ENCODE measurements around the gene HIP1R. TPM values are rescaled to one million over a fixed set of nuclear protein-coding genes. Genes with fewer than 3 reads are reported as not detected.

HIP1R gene
- total and polyA plus RNA-seq, 2 experiments from 2014 or later, result 8.0 to 22.1 TPM

DNA sequence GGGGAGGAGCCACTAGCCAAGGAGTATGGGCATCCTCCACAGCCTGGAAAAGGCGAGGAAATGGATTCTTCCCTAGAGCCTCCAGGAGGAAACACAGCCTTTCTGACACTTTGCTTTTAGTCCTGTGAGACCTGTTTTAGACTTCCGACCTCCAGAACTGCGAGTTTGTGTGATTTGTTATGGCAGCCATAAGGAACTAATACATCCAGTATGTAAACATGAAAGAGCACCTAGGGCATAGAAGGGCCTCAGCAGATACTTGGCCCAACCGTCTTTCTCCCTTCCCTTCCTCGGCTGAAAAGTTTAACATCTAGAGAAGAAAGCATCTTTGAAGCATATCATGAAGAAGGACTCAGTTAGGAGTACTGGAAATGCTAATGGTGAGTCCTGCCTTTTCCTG lies 3.6 kb downstream of the HIP1R start (continued):
- TF ChIP-seq CREB1 (CRISPR knock-in tag; IDR thresholded peaks at IDR 0.05; ENCODE audit: low read depth) (no peak), ZNF114 (CRISPR knock-in tag; IDR thresholded peaks at IDR 0.05) (no peak)

DNA sequence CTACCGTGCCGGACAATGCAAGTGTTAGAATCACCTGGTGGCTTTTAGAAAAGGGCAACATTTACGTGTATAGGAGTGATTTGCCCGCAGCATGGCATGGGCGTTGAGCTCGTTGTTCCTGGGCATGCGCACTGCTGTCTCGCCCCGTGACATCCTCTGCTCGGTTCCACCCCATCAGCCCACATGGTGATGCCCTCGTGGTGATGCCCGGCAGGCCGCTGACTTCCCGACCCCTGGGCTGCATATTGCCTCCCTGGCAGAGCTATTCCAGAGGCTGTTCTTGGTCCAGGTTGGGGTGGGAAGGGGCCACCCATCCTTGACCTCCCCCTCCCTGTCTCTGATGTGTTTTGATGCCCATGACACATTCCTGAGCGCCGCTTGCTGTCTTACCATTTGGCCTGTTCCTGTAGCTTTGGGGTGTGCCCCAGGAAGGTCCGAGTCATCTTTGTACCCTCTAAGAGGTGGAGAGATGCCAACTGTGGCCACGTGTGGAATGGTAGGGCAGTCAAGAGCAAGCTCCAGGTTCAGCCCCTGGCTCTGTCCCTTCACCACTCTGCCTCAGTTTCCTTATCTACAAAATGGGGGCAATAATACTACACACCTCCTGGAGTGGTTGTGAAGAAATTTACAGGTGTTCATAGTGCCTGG lies 4.8 kb downstream of the HIP1R start:
- DNase-seq (ENCODE audit: low spot score) (no peak), ATAC-seq (no peak)
- Mint-ChIP-seq H3K4me3 (no peak overlapping the region), H3K9me3 (no peaks in the 10 kb centered on the region), H3K27ac (no peak overlapping the region), H3K27me3 (ENCODE audit: insufficient read depth, low read depth, poor library complexity) (peaks cover 42% of the 10 kb centered on the region), H3K36me3 (ENCODE audit: low read depth) (no peaks in the 10 kb centered on the region; the same call in 2 of the 3 replicates), H3K4me1 (peaks cover 34% of the 10 kb centered on the region)
- Histone ChIP-seq H3K9me2 (ENCODE audit: insufficient read depth) (no peaks in the 10 kb centered on the region), H3K4me2 (no peak overlapping the region), H4K20me1 (replicated peaks; ENCODE audit: insufficient read depth) (peaks cover 26% of the 10 kb centered on the region), H3K4me3 (no peak overlapping the region), H3K27me3 (ENCODE audit: insufficient read depth) (peaks cover 29% of the 10 kb centered on the region), H3K4me1 (ENCODE audit: insufficient read depth) (peaks cover 16% of the 10 kb centered on the region), H3K36me3 (ENCODE audit: insufficient read depth) (no peaks in the 10 kb centered on the region), H3K79me2 (replicated peaks; ENCODE audit: insufficient read depth) (peaks cover 7% of the 10 kb centered on the region), H3F3A (replicated peaks; ENCODE audit: low read depth) (no peaks in the 10 kb centered on the region), H3K27ac (ENCODE audit: low read depth) (no peak overlapping the region), H2AFZ (no peak overlapping the region)
- TF ChIP-seq, protein P1, sequence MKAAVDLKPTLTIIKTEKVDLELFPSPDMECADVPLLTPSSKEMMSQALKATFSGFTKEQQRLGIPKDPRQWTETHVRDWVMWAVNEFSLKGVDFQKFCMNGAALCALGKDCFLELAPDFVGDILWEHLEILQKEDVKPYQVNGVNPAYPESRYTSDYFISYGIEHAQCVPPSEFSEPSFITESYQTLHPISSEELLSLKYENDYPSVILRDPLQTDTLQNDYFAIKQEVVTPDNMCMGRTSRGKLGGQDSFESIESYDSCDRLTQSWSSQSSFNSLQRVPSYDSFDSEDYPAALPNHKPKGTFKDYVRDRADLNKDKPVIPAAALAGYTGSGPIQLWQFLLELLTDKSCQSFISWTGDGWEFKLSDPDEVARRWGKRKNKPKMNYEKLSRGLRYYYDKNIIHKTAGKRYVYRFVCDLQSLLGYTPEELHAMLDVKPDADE (IDR thresholded peaks at IDR 0.05), result no peak
- TF ChIP-seq EZH2phosphoT487 (IDR thresholded peaks at IDR 0.05; ENCODE audit: unreplicated experiment), result no peak
- TF ChIP-seq, protein P2, sequence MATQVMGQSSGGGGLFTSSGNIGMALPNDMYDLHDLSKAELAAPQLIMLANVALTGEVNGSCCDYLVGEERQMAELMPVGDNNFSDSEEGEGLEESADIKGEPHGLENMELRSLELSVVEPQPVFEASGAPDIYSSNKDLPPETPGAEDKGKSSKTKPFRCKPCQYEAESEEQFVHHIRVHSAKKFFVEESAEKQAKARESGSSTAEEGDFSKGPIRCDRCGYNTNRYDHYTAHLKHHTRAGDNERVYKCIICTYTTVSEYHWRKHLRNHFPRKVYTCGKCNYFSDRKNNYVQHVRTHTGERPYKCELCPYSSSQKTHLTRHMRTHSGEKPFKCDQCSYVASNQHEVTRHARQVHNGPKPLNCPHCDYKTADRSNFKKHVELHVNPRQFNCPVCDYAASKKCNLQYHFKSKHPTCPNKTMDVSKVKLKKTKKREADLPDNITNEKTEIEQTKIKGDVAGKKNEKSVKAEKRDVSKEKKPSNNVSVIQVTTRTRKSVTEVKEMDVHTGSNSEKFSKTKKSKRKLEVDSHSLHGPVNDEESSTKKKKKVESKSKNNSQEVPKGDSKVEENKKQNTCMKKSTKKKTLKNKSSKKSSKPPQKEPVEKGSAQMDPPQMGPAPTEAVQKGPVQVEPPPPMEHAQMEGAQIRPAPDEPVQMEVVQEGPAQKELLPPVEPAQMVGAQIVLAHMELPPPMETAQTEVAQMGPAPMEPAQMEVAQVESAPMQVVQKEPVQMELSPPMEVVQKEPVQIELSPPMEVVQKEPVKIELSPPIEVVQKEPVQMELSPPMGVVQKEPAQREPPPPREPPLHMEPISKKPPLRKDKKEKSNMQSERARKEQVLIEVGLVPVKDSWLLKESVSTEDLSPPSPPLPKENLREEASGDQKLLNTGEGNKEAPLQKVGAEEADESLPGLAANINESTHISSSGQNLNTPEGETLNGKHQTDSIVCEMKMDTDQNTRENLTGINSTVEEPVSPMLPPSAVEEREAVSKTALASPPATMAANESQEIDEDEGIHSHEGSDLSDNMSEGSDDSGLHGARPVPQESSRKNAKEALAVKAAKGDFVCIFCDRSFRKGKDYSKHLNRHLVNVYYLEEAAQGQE (IDR thresholded peaks at IDR 0.05; ENCODE audit: unreplicated experiment), result no peak
- no peak for TF ChIP-seq JUNB (IDR thresholded peaks at IDR 0.05; ENCODE audit: unreplicated experiment)
- no peak for TF ChIP-seq NANOG (IDR thresholded peaks at IDR 0.05; ENCODE audit: borderline replicate concordance)
- no peak for TF ChIP-seq EZH2 (IDR thresholded peaks at IDR 0.05; ENCODE audit: low read depth, unreplicated experiment)
- no peak for TF ChIP-seq POLR2AphosphoS5 (IDR thresholded peaks at IDR 0.05; ENCODE audit: low read depth)
- no peak for TF ChIP-seq ZNF114 (CRISPR knock-in tag; IDR thresholded peaks at IDR 0.05)

All from GM23338 (cell line).